Measurements from ENCODE around the gene TFPI. TPM values are rescaled to one million over a fixed set of nuclear protein-coding genes. Genes with fewer than 3 reads are reported as not detected.

TFPI gene
- total RNA-seq, 1 donor from 2014 or later = 325 TPM

- H3K36me3 Mint-ChIP-seq (ENCODE audit: unreplicated experiment) = peaks cover 4% of the 10 kb centered on the region
- H3K27me3 Mint-ChIP-seq (ENCODE audit: unreplicated experiment) = no peaks in the 10 kb centered on the region
- peak overlapping the region; percentile 43 for H3K27ac Mint-ChIP-seq (ENCODE audit: unreplicated experiment)
- peaks cover 30% of the 10 kb centered on the region for H3K4me1 Mint-ChIP-seq (ENCODE audit: unreplicated experiment)
- no peaks in the 10 kb centered on the region for H3K9me3 Mint-ChIP-seq (ENCODE audit: unreplicated experiment)
- H3K4me3 Mint-ChIP-seq (ENCODE audit: unreplicated experiment) = no peak overlapping the region
- no peak for DNase-seq (ENCODE audit: extremely low spot score, unreplicated experiment)
- no peak for TF ChIP-seq CTCF (IDR thresholded peaks at IDR 0.05)
These were observed 132.0 kb downstream of the TFPI start for GRCh38 chr2:187422282-187422681.

GRCh38 chr2:187421519-187421918, 132.7 kb downstream of the TFPI start:
- no peak overlapping the region for H3K27ac Mint-ChIP-seq (ENCODE audit: unreplicated experiment)
- H3K36me3 Mint-ChIP-seq (ENCODE audit: unreplicated experiment) = no peaks in the 10 kb centered on the region
- no peak for TF ChIP-seq CTCF (IDR thresholded peaks at IDR 0.05)
- no peak overlapping the region for H3K4me3 Mint-ChIP-seq (ENCODE audit: unreplicated experiment)
- H3K27me3 Mint-ChIP-seq (ENCODE audit: unreplicated experiment) = no peaks in the 10 kb centered on the region
- H3K4me1 Mint-ChIP-seq (ENCODE audit: unreplicated experiment) = peaks cover 32% of the 10 kb centered on the region
- H3K9me3 Mint-ChIP-seq (ENCODE audit: unreplicated experiment) = no peaks in the 10 kb centered on the region
- DNase-seq (ENCODE audit: extremely low spot score, unreplicated experiment) = no peak

GRCh38 chr2:187419808-187420207, 134.4 kb downstream of the TFPI start:
- no peak overlapping the region for H3K27ac Mint-ChIP-seq (ENCODE audit: unreplicated experiment)
- H3K27me3 Mint-ChIP-seq (ENCODE audit: unreplicated experiment) = no peaks in the 10 kb centered on the region
- DNase-seq (ENCODE audit: extremely low spot score, unreplicated experiment) = no peak
- H3K36me3 Mint-ChIP-seq (ENCODE audit: unreplicated experiment) = no peaks in the 10 kb centered on the region
- H3K4me3 Mint-ChIP-seq (ENCODE audit: unreplicated experiment) = no peak overlapping the region
- H3K9me3 Mint-ChIP-seq (ENCODE audit: unreplicated experiment) = no peaks in the 10 kb centered on the region
- no peak for TF ChIP-seq CTCF (IDR thresholded peaks at IDR 0.05)
- H3K4me1 Mint-ChIP-seq (ENCODE audit: unreplicated experiment) = peaks cover 29% of the 10 kb centered on the region

- no peak for TF ChIP-seq CTCF (IDR thresholded peaks at IDR 0.05)
- Mint-ChIP-seq H3K4me1 (ENCODE audit: unreplicated experiment) (peaks cover 3% of the 10 kb centered on the region), H3K27ac (ENCODE audit: unreplicated experiment) (no peak overlapping the region), H3K36me3 (ENCODE audit: unreplicated experiment) (peaks cover under 1% of the 10 kb centered on the region), H3K9me3 (ENCODE audit: unreplicated experiment) (no peaks in the 10 kb centered on the region), H3K27me3 (ENCODE audit: unreplicated experiment) (no peaks in the 10 kb centered on the region), H3K4me3 (ENCODE audit: unreplicated experiment) (no peak overlapping the region)
- DNase-seq (ENCODE audit: extremely low spot score, unreplicated experiment) = no peak
These were observed 138.8 kb downstream of the TFPI start for GRCh38 chr2:187415449-187415848.

Other genes with a start within 250 kb of the TFPI start
- gene CALCRL, start 106.2 kb downstream of the TFPI start, total RNA-seq = 7.0 and 7.1 TPM in 2 replicates

Measured in osteocyte (in vitro differentiated cells).